Lower lobe of right lung (tissue), 2 donors: ENCODE measurements around the gene EEFSEC. TPM values are rescaled to one million over a fixed set of nuclear protein-coding genes. Genes with fewer than 3 reads are reported as not detected.

Experiments
- ATAC-seq, 2 donors: fragments of 200-7000 bp; cut with Tn5 transposase; one replicate each; pipeline ENCODE4 v1.9.1; 2020 to 2022; ENCODE audit warnings: mild to moderate bottlenecking in 2 of 2, moderate library complexity in 2 of 2
- DNase-seq: peaks from one replicate; pipeline ENCODE4 v3.0.0-alpha.2; 2020
- H3K27ac ChIP-seq: fragments of 200-600 bp; one replicate; pipeline ENCODE4 v1.8.0; 2022
- H3K27me3 ChIP-seq: fragments of 200-600 bp; one replicate; pipeline ENCODE4 v1.8.0; 2022; ENCODE audit warnings: low read depth
- H3K36me3 ChIP-seq: fragments of 200-600 bp; one replicate; pipeline ENCODE4 v1.8.0; 2022; ENCODE audit warnings: mild to moderate bottlenecking
- H3K4me1 ChIP-seq: fragments of 200-600 bp; one replicate; pipeline ENCODE4 v1.8.0; 2022
- H3K4me3 ChIP-seq: fragments of 200-600 bp; one replicate; pipeline ENCODE4 v1.8.0; 2022; ENCODE audit warnings: mild to moderate bottlenecking
- H3K9me3 ChIP-seq: fragments of 200-600 bp; one replicate; pipeline ENCODE4 v1.8.0; 2022
- CTCF ChIP-seq: fragments of 200-600 bp; IDR thresholded peaks from one replicate; pipeline ENCODE4 v1.8.0; 2022; ENCODE audit warnings: antibody characterized with exemption, mild to moderate bottlenecking
- intact Hi-C: fragments of 100-400 bp; cut with DNase I; formaldehyde crosslinking; loops from one replicate; pipeline ENCODE4 v1.11.0; 2022
- total RNA-seq: library from RNA; stranded (reverse); fragmentation: NEBNext Ultra II Directional; extraction: Animal tissue kit (Norgen Biotek cat#: 25700); gene quantifications from one replicate; pipeline ENCODE4 v1.2.1, GENCODE V29; 2021
- donor health status: DM: no; HTN: yes; CAD: no; lungs with severe emphysema.

The EEFSEC gene
- total RNA-seq, 1 donor from 2014 or later = 15.6 TPM

DNA sequence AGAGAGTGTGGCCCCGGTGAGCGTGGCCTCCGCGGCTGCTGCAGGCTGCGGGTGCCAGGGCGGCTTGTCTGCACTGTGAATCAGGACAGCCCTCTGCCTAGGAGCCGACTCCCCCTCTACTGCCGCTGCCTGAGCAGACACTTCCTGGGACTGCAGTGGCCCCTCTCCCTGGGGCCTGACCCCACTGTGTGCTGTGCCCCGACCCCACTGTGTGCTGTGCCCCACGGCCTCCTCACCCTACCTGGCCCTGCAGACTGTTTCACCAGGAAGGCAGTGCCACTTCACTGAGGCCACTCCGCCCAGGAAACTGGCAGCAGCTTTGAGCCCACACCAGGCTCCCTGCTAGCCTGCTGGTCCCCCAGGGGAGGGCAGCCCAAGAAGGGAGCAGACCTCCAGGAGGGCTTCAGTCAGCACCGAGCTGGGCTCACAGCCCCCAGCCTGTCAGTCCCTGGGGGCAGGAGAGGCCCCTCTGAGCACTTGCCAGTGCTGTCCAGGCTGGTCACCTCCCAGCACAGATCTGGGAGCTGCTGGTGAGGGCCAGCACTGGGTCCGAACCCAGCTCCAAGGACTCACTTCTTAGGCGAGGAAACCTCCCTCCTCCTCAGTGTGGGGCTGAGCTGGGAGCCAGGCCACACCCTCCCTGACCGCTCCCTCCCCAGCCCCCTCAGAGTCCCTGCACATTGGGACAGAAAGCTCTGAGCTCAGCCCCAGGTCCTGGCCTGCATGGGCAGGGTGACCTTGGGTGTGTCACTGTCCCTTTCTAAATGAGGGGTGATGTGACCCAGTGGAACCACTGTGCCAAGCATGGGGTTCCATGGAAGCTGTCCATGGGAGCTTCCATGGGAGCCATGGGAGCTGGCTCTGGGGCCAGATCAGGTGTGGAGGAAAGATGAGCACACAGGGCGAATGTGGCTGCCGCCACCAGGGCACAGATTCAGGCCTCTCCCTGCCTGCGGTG, 256.6 kb downstream of the EEFSEC start:
- Histone ChIP-seq H3K27me3 (no peaks in the 10 kb centered on the region), H3K27ac (no peak overlapping the region), H3K9me3 (no peaks in the 10 kb centered on the region), H3K4me3 (no peak overlapping the region), H3K4me1 (no peaks in the 10 kb centered on the region), H3K36me3 (no peaks in the 10 kb centered on the region)
- intact Hi-C loops = no loop called here
- ATAC-seq = no peak
- TF ChIP-seq CTCF = no peak
- no peak for DNase-seq

- TF ChIP-seq CTCF = no peak
- intact Hi-C loops = no loop called here
Measured at GRCh38 chr3:128410669-128411573, 257.6 kb downstream of the EEFSEC start.

GRCh38 chr3:128411574-128412064, 258.3 kb downstream of the EEFSEC start:
- no peak overlapping the region for H3K27ac ChIP-seq
- DNase-seq (no peak), ATAC-seq (no peak)
- no peaks in the 10 kb centered on the region for H3K36me3 ChIP-seq
- no peaks in the 10 kb centered on the region for H3K27me3 ChIP-seq
- intact Hi-C loops = no loop called here
- no peak for TF ChIP-seq CTCF
- no peak overlapping the region for H3K4me3 ChIP-seq
- H3K4me1 ChIP-seq = no peaks in the 10 kb centered on the region
- no peaks in the 10 kb centered on the region for H3K9me3 ChIP-seq

More at GRCh38 chr3:128410669-128411573, 257.6 kb downstream of the EEFSEC start:
- ATAC-seq = no peak
- Histone ChIP-seq H3K27me3 (no peaks in the 10 kb centered on the region), H3K27ac (no peak overlapping the region), H3K36me3 (no peaks in the 10 kb centered on the region), H3K4me1 (no peaks in the 10 kb centered on the region), H3K9me3 (no peaks in the 10 kb centered on the region), H3K4me3 (no peak overlapping the region)
- DNase-seq = no peak

- Histone ChIP-seq H3K27me3 (no peaks in the 10 kb centered on the region), H3K9me3 (no peaks in the 10 kb centered on the region), H3K27ac (no peak overlapping the region), H3K4me3 (no peak overlapping the region), H3K36me3 (no peaks in the 10 kb centered on the region), H3K4me1 (no peaks in the 10 kb centered on the region)
- ATAC-seq (no peak), DNase-seq (no peak)
- intact Hi-C loops = no loop called here
- no peak for TF ChIP-seq CTCF
Measured at GRCh38 chr3:128412180-128413002, 259.1 kb downstream of the EEFSEC start.

DNA sequence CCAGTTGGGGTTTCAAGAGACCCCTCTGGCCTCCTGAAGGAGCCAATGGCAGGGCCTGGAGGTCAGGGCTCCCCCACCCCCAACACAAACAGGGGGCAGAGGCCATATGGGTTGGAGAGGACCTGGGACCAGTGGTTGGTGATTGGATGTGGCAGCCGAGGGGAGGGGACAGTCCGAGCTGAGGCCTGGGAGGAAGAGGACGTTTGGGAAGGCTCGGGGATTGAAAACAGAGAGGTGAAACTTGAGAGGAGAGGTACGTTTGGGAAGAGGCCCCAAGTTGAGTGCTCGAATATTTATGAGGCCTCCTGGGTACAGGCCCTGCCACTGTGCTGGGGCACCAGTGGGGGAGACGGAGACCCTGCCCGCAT, 259.7 kb downstream of the EEFSEC start:
- TF ChIP-seq CTCF = no peak
- Histone ChIP-seq H3K27me3 (no peaks in the 10 kb centered on the region), H3K4me3 (no peak overlapping the region), H3K9me3 (no peaks in the 10 kb centered on the region), H3K4me1 (no peaks in the 10 kb centered on the region), H3K36me3 (no peaks in the 10 kb centered on the region), H3K27ac (no peak overlapping the region)
- intact Hi-C loops = no loop called here
- ATAC-seq = no peak
- DNase-seq = no peak
